Activated CD8-positive, alpha-beta memory T cell treated with anti-CD3 and anti-CD28 coated beads, Interleukin-2, amount 50 U/mL, for 1 hour (primary cell): ENCODE measurements around the gene TXN2.
"Not testable (repeated sequence)": the region's sequence is repeated elsewhere in the genome, so short reads cannot be mapped to it uniquely, and the experiment has no call there.

Experiments used
- DNase-seq: peaks from one replicate; pipeline ENCODE4 v3.0.0-alpha.2; 2020; ENCODE audit errors: extremely low read depth

Gene TXN2

DNA sequence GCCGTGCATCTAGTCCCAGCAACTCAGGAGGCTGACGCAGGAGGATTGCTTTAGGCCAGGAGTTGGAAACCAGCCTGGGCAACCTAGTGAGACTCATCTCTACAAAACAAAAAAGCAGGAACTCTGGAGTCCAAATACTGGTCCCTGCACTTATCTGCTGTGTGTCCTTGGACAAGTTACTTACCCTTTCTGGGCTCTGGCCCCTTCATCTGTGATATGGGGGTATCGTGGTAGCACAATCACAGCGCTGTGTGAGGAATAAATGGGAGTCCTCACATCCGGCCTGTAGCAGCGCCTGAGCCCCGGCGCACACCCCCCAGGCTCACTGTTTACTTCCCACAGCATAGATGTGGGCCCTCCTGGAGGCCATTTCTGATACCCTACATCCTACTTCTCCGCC, 49.5 kb downstream of the TXN2 start:
- DNase-seq = no peak

DNA sequence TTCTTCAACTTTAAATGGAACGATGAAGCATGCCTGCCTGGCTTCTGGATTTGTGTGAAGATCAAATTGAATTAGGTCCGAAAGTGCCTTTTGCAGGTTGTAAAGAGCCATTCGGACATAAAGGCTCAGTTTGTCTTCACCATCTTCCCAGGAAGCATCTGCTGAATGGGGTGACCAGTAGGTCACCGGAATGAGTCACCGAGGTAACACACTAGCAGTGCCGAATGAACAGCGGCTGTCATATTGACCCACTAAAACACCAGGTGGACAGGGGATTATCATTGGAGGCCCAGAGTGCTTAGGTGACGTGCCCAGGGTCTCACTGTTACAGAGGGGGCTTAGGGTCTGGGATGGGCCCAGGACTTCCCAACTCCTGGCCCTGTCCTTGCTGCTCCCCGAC, 50.6 kb downstream of the TXN2 start:
- DNase-seq = no peak

DNA sequence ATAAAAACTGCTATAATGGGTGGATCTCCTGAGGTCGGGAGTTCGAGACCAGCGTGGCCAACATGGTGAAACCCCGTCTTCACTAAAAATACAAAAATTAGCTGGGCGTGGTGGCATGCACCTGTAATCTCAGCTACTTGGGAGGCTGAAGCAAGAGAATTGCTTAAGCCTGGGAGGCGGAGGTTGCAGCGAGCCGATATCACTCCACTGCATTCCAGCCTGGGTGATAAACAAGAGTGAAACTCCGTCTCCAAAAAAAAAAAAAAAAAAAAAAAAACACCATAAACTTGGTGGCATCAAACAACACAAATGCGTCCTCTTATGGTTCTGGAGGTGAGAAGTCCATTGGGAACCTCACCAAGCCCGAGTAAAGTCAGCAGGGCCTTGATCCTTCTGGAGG, 53.5 kb downstream of the TXN2 start:
- not testable (repeated sequence) for DNase-seq

DNA sequence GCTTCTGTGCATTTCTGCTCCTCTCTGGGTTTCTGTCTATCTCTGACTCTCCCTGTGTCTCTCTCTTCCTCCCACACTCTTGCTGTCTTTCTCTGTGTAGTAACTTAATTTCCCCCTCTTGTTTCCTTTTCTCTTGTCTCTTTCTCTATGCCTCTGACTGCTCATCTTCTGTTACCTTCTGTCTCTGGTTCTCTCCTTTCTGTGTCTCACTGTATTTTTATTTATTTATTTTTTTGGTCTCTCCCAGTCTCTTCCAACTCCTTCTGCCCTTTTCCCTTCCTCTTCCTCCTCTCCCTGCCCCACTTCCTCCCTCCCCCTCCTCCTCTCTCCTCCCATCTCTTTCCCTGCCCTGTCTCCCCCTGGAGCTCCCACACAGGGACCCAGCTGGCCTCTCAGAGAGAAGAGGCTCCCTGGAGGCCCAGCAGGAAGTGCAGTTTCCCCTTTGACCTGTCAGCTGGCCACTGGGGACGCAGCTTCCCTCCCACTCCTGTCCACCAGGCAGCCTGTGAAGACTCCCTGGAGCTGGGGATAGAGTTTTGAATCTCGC, 55.4 kb downstream of the TXN2 start:
- no peak for DNase-seq

DNA sequence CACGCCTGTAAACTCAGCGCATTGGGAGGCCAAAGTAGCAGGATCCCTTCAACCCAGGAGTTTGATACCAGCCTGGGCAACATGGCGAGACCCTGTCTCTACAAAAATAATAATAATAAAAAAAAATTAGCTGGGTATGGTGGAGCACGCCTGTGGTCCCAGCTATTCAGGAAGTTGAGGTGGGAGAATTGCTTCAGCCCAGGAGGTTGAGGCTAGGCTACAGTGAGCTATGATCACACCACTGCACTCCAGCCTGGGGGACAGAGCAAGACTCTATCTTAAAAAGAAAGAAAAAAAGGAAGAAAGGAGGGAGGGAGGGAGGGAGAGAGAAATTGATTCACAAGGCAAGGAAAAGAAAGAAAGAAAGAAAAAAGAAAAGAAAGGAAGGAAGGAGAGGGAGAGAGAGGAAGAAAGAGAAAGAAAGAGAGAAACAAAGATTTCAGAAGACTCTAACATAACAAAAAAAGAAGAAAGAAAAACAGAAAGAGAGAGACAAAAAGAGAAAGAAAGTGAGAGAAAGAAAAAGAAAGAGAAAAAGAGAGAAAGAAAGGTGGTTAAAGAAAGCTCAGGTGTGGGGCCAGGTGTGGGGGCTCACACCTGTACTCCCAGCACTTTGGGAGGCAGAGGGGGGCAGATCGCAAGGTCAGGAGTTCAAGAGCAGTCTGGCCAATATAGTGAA, 56.4 kb downstream of the TXN2 start:
- DNase-seq = no peak

DNA sequence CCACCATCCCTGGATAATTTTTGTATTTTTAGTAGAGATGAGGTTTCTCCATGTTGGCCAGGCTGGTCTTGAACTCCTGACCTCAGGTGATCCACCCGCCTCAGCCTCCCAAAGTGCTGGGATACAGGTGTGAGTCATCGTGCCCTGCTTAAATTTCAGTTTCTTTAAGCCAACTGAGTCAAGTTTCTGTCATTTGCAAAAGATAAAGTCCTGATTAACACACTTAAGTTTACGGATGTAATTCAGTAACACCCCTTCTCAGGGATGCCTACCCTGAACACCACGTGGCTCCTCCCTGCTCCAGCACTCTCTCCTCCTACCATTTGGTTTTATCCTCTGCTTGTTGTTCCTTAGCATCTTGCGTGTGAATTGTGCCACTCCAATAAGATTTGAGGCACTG, 57.0 kb downstream of the TXN2 start:
- not testable (repeated sequence) for DNase-seq

DNA sequence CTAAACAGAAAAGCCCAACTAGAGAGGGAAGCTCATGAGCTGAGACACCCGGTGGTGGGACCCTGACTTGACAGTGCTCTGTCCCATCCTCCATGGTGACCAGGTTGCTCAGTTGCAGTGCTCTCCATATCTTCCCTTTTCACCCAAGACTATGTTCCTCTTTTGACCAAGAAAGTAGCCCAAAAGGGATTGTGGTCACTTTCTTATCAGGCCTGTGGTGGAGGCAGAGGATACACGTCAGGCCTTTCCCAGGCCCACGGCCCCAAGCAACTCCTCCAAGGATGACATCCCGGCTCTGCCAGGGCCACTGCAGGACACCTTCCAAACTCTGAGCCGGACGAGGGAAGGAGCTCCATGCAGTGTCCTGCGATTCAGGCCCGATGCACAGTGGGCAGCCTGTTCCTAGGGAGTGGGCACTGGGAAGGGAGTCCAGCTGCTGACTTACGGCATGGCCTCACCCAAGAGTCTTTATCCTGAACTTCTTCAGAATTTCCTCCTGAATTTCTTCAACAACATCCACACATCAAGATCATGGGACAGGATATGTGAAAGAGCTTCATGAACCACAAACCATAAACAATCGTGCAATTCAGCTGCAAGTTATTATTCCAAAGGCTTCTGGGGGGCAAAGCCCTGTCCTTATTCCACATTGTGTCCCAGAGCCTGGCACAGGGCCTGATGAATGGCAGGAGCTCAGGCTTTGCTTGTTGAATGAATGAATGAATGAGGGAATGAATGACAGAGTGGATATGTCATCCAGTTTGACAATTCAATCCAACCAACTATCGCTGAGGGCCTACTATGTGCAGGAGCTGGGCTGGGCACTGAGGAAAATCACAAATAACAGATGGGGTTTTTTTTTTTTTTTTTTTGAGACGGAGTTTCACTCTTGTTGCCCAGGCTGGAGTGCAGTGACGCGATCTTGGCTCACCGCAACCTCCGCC, 57.7 kb downstream of the TXN2 start:
- DNase-seq = no peak

DNA sequence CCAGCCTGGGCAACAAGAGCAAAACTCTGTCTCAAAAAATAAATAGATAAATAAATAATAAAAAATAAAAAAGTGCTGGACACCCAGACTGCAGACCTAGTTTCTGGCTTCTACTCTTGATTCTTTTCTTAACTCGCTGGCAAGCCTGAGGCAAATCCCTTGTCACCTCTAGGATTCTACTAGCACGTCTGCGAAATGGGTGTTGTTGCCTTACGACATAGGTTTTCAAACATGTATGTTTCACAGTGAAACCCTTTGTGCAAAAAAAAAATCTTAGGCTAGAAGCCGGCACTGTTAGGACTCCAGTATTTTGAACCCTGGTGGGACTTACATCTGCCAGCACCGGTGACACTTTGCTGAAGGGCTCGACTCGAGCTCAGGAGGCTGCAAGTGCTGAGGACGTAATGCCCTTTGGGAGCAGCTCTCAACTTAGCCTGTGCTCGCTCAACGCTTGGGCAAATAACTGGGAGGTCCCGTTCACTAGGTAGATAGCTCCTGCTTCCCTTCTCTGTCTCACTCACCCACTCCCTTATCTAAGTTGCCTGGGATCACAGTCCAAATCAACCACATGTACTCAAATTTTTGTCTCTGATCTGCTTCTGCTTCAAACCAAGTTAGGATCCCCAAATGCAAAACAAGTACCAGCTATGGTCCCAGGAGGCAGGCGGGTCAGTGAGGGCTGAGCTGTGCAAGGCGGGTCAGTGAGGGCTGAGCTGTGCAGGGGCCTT, 59.0 kb downstream of the TXN2 start:
- DNase-seq = no peak

DNA sequence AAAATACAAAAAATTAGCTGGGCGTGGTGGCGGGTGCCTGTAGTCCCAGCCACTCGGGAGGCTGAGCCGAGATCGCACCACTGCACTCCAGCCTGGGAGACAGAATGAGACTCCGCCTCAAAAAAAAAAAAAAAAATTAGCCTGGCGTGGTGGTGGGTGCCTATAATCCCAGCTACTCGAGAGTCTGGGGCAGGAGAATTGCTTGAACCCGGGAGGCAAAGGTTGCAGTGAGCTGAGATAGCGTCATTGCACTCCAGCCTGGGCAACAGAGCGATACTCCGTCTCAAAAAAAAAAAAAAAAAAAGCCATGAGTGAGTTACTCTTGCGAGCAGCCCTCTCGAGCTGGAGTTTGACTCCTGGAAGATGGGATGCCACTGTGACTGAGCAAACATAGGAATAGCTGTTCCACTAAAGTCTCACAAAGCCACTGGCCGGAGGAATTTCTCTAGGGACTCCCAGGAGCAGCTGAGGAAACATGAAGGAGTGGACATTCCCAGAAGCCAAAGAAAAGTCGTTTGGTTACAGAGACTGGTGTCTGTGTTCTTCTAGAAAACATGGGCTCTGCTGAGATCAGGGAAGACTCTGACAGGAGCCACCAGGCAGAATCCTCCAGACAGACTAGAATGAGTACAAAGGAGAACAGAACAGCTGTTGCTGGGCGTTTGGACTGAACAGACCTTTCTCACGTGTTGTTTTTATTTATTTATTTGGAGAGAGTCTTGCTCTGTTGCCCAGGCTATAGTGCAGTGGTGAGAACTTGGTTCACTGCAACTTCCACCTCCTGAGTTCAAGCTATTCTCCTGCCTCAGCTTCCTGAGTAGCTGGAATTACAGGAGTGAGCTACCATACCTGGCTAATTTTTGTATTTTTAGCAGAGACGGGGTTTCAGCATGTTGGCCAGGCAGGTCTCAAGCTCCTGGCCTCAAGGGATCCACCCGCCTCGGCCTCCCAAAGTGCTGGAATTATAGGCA, 61.2 kb downstream of the TXN2 start:
- DNase-seq = no peak

DNA sequence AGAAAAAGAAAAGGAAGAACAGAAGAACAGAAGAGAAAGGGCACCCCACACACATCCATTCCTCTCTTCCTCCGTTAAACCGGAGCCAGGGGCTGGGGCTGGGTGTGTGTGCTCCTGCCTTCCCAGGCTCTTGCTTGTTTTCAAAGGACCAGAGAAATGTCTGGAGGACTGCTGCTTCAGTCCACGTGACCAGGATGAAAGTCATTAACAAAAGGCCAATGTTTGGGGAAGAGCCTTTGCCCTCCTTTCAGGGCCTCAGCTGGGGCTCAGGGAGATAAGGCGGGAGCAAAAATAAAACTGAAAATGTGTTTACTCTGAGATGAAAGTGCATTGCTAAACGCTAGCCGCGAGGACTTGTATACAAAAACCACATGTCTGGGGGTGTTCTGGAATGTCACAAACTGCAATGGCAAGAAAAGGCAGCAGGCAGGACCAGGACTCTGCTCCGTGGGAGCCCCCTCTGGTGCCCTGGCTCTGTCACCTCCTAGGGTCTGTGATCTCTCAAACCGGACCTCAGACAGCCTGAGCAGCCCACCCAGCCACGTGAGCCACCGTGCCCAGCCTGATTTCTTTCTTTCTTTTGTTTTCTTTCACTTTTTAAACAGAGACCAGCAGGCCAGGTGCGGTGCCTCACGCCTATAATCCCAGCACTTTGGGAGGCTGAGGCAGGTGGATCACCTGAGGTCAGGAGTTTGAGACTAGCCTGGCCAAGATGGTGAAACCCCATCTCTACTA, 62.1 kb downstream of the TXN2 start:
- no peak for DNase-seq

DNA sequence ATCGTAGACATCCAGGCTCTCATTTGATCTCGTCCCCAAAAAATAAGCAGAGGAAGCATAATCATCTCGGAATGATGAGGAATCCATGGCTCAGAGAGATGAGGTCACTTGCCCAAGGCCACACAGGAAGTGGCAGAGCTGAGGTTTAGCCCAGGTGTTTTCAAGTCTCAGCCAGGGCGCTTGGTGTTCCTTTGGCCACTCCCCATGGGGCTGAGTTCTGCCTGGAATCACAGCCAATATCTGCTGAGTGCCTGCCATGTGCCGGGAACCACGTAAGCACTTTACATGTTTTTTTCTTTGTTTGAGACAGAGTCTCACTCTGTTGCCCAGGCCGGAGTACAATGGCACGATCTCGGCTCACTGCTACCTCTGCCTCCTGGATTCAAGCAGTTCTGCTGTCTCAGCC, 64.2 kb downstream of the TXN2 start:
- no peak for DNase-seq
